ENCODE data around the gene DGKE. TPM values are rescaled to one million over a fixed set of nuclear protein-coding genes. Genes with fewer than 3 reads are reported as not detected.

Gene DGKE
- total RNA-seq, 1 experiment from 2014 or later: 10.0 TPM

DNA sequence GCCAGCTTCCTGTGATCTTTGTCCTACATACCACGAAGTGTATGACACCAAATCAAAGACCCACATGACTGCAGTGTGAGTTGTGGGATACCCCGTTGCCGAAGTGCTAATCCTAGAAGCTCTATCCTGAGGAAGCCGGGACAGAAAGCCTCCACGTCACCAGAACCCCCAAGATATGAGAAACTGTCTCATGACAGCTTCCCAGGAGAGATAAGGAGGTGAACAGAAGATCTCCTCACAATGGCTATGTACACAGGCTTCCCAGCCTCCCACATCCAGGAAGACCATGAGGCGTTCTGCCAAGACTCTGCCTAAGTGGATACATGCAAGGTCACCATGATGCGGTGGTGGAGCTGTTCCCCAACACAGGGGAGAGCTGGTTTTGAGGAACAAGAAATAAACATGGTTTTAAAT, 42.8 kb downstream of the DGKE start:
- DNase-seq (ENCODE audit: low spot score): no peak
- ChIA-PET CTCF (no interaction called here), POLR2A (ENCODE audit: low non-redundant PET) (interaction anchor here (1.1 kb wide), 1 partner anchor 37 kb away, joined by 4 read pairs; the partner anchor contains the start of gene TRIM25)
- H3K9me3 ChIP-seq (ENCODE audit: low read depth, low read length, poor library complexity, severe bottlenecking): no peaks in the 10 kb centered on the region
- BruUV-seq (replicated peaks): no TSS peak
- H3K27ac ChIP-seq (ENCODE audit: low read depth, low read length, poor library complexity, severe bottlenecking): no peak overlapping the region
- no peaks in the 10 kb centered on the region for H3K36me3 ChIP-seq (ENCODE audit: insufficient read depth, low read length, poor library complexity, severe bottlenecking)
- TF ChIP-seq, protein P1, sequence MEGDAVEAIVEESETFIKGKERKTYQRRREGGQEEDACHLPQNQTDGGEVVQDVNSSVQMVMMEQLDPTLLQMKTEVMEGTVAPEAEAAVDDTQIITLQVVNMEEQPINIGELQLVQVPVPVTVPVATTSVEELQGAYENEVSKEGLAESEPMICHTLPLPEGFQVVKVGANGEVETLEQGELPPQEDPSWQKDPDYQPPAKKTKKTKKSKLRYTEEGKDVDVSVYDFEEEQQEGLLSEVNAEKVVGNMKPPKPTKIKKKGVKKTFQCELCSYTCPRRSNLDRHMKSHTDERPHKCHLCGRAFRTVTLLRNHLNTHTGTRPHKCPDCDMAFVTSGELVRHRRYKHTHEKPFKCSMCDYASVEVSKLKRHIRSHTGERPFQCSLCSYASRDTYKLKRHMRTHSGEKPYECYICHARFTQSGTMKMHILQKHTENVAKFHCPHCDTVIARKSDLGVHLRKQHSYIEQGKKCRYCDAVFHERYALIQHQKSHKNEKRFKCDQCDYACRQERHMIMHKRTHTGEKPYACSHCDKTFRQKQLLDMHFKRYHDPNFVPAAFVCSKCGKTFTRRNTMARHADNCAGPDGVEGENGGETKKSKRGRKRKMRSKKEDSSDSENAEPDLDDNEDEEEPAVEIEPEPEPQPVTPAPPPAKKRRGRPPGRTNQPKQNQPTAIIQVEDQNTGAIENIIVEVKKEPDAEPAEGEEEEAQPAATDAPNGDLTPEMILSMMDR (conservative IDR thresholded peaks at IDR 0.05; ENCODE audit: low read depth, low read length): no peak
- TF ChIP-seq EZH2 (IDR thresholded peaks at IDR 0.05; ENCODE audit: borderline replicate concordance, low read depth, low read length, poor library complexity, severe bottlenecking): no peak
- H3K27me3 ChIP-seq (replicated peaks; ENCODE audit: insufficient read depth, low read depth, low read length, poor library complexity): no peaks in the 10 kb centered on the region
- no peaks in the 10 kb centered on the region for H3K4me1 ChIP-seq (ENCODE audit: insufficient read depth, low read length, poor library complexity, severe bottlenecking)
- intact Hi-C loops (cut with micrococcal nuclease; ENCODE audit: unreplicated experiment): no loop called here
- H3K4me3 ChIP-seq (ENCODE audit: low read depth, low read length, poor library complexity, severe bottlenecking): no peak overlapping the region

DNA sequence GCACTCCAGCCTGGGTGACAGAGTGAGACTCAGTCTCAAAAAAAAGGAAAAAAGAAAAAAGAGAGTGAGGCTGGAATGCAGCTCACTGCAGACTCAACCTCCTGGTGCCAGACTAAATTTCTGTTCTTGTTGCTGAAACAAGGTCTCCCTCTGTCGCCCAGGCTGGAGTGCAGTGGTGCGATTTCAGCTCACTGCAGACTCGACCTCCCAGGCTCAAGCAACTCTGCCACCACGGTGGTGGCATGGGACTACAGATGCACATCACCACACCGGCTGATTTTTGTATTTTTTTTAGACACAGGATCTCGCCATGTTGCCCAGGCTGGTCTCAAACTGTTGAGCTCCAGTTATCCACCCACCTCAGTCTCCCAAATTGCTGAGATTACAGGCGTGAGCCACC, 45.3 kb downstream of the DGKE start:
- H3K36me3 ChIP-seq (ENCODE audit: insufficient read depth, low read length, poor library complexity, severe bottlenecking): no peaks in the 10 kb centered on the region
- DNase-seq (ENCODE audit: low spot score): no peak
- ChIA-PET CTCF (interaction anchor here (0.6 kb wide), 1 partner anchor 27 kb away, joined by 3 read pairs; no protein-coding TSS in a partner anchor), POLR2A (ENCODE audit: low non-redundant PET) (no interaction called here)
- H3K9me3 ChIP-seq (ENCODE audit: low read depth, low read length, poor library complexity, severe bottlenecking): no peaks in the 10 kb centered on the region
- no TSS peak for BruUV-seq (replicated peaks)
- no peaks in the 10 kb centered on the region for H3K27me3 ChIP-seq (replicated peaks; ENCODE audit: insufficient read depth, low read depth, low read length, poor library complexity)
- no peak for TF ChIP-seq EZH2 (IDR thresholded peaks at IDR 0.05; ENCODE audit: borderline replicate concordance, low read depth, low read length, poor library complexity, severe bottlenecking)
- TF ChIP-seq, protein P1 (conservative IDR thresholded peaks at IDR 0.05; ENCODE audit: low read depth, low read length): no peak
- H3K27ac ChIP-seq (ENCODE audit: low read depth, low read length, poor library complexity, severe bottlenecking): no peak overlapping the region
- intact Hi-C loops (cut with micrococcal nuclease; ENCODE audit: unreplicated experiment): no loop called here
- no peak overlapping the region for H3K4me3 ChIP-seq (ENCODE audit: low read depth, low read length, poor library complexity, severe bottlenecking)
- H3K4me1 ChIP-seq (ENCODE audit: insufficient read depth, low read length, poor library complexity, severe bottlenecking): no peaks in the 10 kb centered on the region

DNA sequence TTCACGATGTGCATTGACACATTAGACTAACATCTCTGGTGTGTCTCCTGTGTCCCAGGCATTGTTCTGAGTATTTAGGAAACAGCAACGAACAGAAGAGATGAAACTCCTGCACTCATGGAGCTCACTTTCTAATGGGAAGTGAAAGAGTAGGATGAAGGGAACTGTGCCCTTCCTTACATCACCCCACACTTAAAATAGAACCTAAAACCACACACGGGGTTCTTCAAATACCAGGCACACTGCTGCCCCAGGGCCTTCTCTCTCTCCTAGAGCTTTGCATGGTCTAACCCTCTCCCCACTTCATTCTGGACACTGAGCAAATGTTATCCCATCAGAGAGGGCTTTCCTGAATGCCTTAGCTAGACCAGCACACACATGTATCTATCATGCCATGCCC, 46.2 kb downstream of the DGKE start:
- TF ChIP-seq EZH2 (IDR thresholded peaks at IDR 0.05; ENCODE audit: borderline replicate concordance, low read depth, low read length, poor library complexity, severe bottlenecking): no peak
- TF ChIP-seq, protein P1 (conservative IDR thresholded peaks at IDR 0.05; ENCODE audit: low read depth, low read length): no peak
- ChIA-PET CTCF (no interaction called here), POLR2A (ENCODE audit: low non-redundant PET) (no interaction called here)

More for the DNA sequence above, 46.2 kb downstream of the DGKE start:
- intact Hi-C loops (cut with micrococcal nuclease; ENCODE audit: unreplicated experiment): no loop called here
- no peak overlapping the region for H3K4me3 ChIP-seq (ENCODE audit: low read depth, low read length, poor library complexity, severe bottlenecking)
- DNase-seq (ENCODE audit: low spot score): no peak
- H3K4me1 ChIP-seq (ENCODE audit: insufficient read depth, low read length, poor library complexity, severe bottlenecking): no peaks in the 10 kb centered on the region
- no peaks in the 10 kb centered on the region for H3K36me3 ChIP-seq (ENCODE audit: insufficient read depth, low read length, poor library complexity, severe bottlenecking)
- H3K9me3 ChIP-seq (ENCODE audit: low read depth, low read length, poor library complexity, severe bottlenecking): no peaks in the 10 kb centered on the region
- no peak overlapping the region for H3K27ac ChIP-seq (ENCODE audit: low read depth, low read length, poor library complexity, severe bottlenecking)
- BruUV-seq (replicated peaks): no TSS peak
- no peaks in the 10 kb centered on the region for H3K27me3 ChIP-seq (replicated peaks; ENCODE audit: insufficient read depth, low read depth, low read length, poor library complexity)

All from A673 (cell line).